HG02973 (cell line): ENCODE results near the gene SRRM3.
A peak's percentile ranks its signal among the peaks of the same experiment; 100 is the strongest.
"Not testable (repeated sequence)": the region's sequence is repeated elsewhere in the genome, so short reads cannot be mapped to it uniquely, and the experiment has no call there.

ENCODE experiments used
- ATAC-seq: cut with Tn5 transposase; IDR thresholded peaks from one replicate; pipeline ENCODE4 v1.9.1; 2021; ENCODE audit warnings: moderate library complexity; ENCODE audit not compliant: unreplicated experiment

SRRM3 gene

GRCh38 chr7:76226878-76227423 lies 25.3 kb downstream of the SRRM3 start:
- ATAC-seq = not testable (repeated sequence)

- ATAC-seq = no peak
These were observed 28.5 kb downstream of the SRRM3 start for GRCh38 chr7:76230214-76230613.

GRCh38 chr7:76231071-76231470 lies 29.4 kb downstream of the SRRM3 start:
- ATAC-seq = no peak

- no peak for ATAC-seq
These were observed 29.9 kb downstream of the SRRM3 start for GRCh38 chr7:76231583-76231982.

- ATAC-seq = no peak
These were observed 31.0 kb downstream of the SRRM3 start for GRCh38 chr7:76232698-76233097.

GRCh38 chr7:76233538-76234281 lies 32.0 kb downstream of the SRRM3 start:
- ATAC-seq = no peak

GRCh38 chr7:76234282-76234584 lies 32.5 kb downstream of the SRRM3 start:
- ATAC-seq = no peak

- peak; percentile 65 for ATAC-seq
These were observed 33.3 kb downstream of the SRRM3 start for GRCh38 chr7:76234931-76235441.

- no peak for ATAC-seq
These were observed 34.5 kb downstream of the SRRM3 start for GRCh38 chr7:76236224-76236623.

- no peak for ATAC-seq
These were observed 36.6 kb downstream of the SRRM3 start for GRCh38 chr7:76238326-76238725.

GRCh38 chr7:76241141-76241540 lies 39.4 kb downstream of the SRRM3 start:
- no peak for ATAC-seq

- ATAC-seq = not testable (repeated sequence)
These were observed 40.9 kb downstream of the SRRM3 start for GRCh38 chr7:76242517-76243063.

GRCh38 chr7:76244781-76245391 lies 43.2 kb downstream of the SRRM3 start:
- ATAC-seq = no peak

GRCh38 chr7:76246804-76247389 lies 45.2 kb downstream of the SRRM3 start:
- no peak for ATAC-seq

- ATAC-seq = no peak
These were observed 46.2 kb downstream of the SRRM3 start for GRCh38 chr7:76247938-76248337.

- no peak for ATAC-seq
These were observed 50.3 kb downstream of the SRRM3 start for GRCh38 chr7:76252021-76252420.

GRCh38 chr7:76254781-76255180 lies 53.1 kb downstream of the SRRM3 start:
- ATAC-seq = no peak

GRCh38 chr7:76257973-76258372 lies 56.3 kb downstream of the SRRM3 start:
- ATAC-seq = no peak

- ATAC-seq = no peak
These were observed 57.7 kb downstream of the SRRM3 start for GRCh38 chr7:76259124-76260093.

GRCh38 chr7:76260171-76260703 lies 58.5 kb downstream of the SRRM3 start:
- no peak for ATAC-seq
